NCI-H1694 treated with DMSO at 0.1 percent for 48 hours (cell line): Measurements from ENCODE around the gene IQSEC1.

Experiments
- DNase-seq: peaks from one replicate; lab custom pipeline; 2025; lab: John Stamatoyannopoulos, UW

The IQSEC1 gene

GRCh38 chr3:12967606-12968351, 105.5 kb downstream of the IQSEC1 start:
- no peak for DNase-seq

GRCh38 chr3:12966847-12967605, 106.2 kb downstream of the IQSEC1 start:
- DNase-seq: no peak

GRCh38 chr3:12965999-12966846, 107.0 kb downstream of the IQSEC1 start:
- DNase-seq: no peak

GRCh38 chr3:12964711-12965612, 108.3 kb downstream of the IQSEC1 start:
- no peak for DNase-seq

GRCh38 chr3:12963922-12964701, 109.1 kb downstream of the IQSEC1 start:
- no peak for DNase-seq

GRCh38 chr3:12963231-12963896, 109.9 kb downstream of the IQSEC1 start:
- DNase-seq: no peak

GRCh38 chr3:12962292-12962691, 110.9 kb downstream of the IQSEC1 start:
- no peak for DNase-seq

GRCh38 chr3:12961697-12962036, 111.6 kb downstream of the IQSEC1 start:
- DNase-seq: no peak

GRCh38 chr3:12961007-12961696, 112.1 kb downstream of the IQSEC1 start:
- DNase-seq: no peak

- no peak for DNase-seq
Observed at GRCh38 chr3:12960497-12960896, 112.7 kb downstream of the IQSEC1 start.

GRCh38 chr3:12959838-12960378, 113.3 kb downstream of the IQSEC1 start:
- no peak for DNase-seq

GRCh38 chr3:12959410-12959809, 113.8 kb downstream of the IQSEC1 start:
- DNase-seq: no peak

GRCh38 chr3:12957824-12958792, 115.1 kb downstream of the IQSEC1 start:
- DNase-seq: no peak

GRCh38 chr3:12957339-12957738, 115.9 kb downstream of the IQSEC1 start:
- DNase-seq: no peak

- no peak for DNase-seq
Observed at GRCh38 chr3:12956316-12956660, 116.9 kb downstream of the IQSEC1 start.

GRCh38 chr3:12955651-12956315, 117.4 kb downstream of the IQSEC1 start:
- DNase-seq: no peak

GRCh38 chr3:12954891-12955650, 118.2 kb downstream of the IQSEC1 start:
- DNase-seq: peak; percentile 9
